GM23338 (cell line): ENCODE data around the gene EPHA8. TPM values are rescaled to one million over a fixed set of nuclear protein-coding genes. Genes with fewer than 3 reads are reported as not detected.

Source experiments
- ATAC-seq: fragments of 200-7000 bp; cut with Tn5 transposase; 3 replicates; pipeline ENCODE4 v1.9.1; 2020
- DNase-seq: peaks from one replicate; pipeline ENCODE4 v3.0.0-alpha.2; 2015; ENCODE audit warnings: low spot score
- H2AFZ ChIP-seq: fragments of 200-600 bp; sonication (generic); 2 replicates; pipeline ENCODE4 v1.8.0; 2016; ENCODE audit warnings: antibody characterized with exemption, mild to moderate bottlenecking, moderate library complexity
- H3F3A ChIP-seq: fragments of 200-600 bp; sonication (generic); replicated peaks from 2 replicates; pipeline ENCODE4 v1.8.0; 2017; ENCODE audit warnings: antibody characterized with exemption, mixed run types, low read depth
- H3K27ac ChIP-seq: fragments of 200-600 bp; sonication (generic); 2 replicates; pipeline ENCODE4 v1.6.1; 2016; ENCODE audit warnings: low read depth
- H3K27me3 ChIP-seq: fragments of 200-600 bp; sonication (generic); 2 replicates; pipeline ENCODE4 v1.8.0; 2016; ENCODE audit warnings: mild to moderate bottlenecking, mixed run types, moderate library complexity; ENCODE audit not compliant: insufficient read depth
- H3K36me3 ChIP-seq: fragments of 200-600 bp; sonication (generic); 2 replicates; pipeline ENCODE4 v1.8.0; 2016; ENCODE audit warnings: mild to moderate bottlenecking; ENCODE audit not compliant: insufficient read depth
- H3K4me1 ChIP-seq: fragments of 200-600 bp; sonication (generic); 2 replicates; pipeline ENCODE4 v1.8.0; 2016; ENCODE audit warnings: mild to moderate bottlenecking, moderate library complexity; ENCODE audit not compliant: insufficient read depth
- H3K4me2 ChIP-seq: fragments of 200-600 bp; sonication (generic); 2 replicates; pipeline ENCODE4 v1.7.1; 2017; ENCODE audit warnings: mixed run types
- H3K4me3 ChIP-seq: fragments of 200-600 bp; sonication (generic); 2 replicates; pipeline ENCODE4 v1.6.1; 2016; ENCODE audit warnings: mixed run types
- H3K79me2 ChIP-seq: fragments of 200-600 bp; sonication (generic); replicated peaks from 2 replicates; pipeline ENCODE4 v1.8.0; 2017; ENCODE audit warnings: mild to moderate bottlenecking; ENCODE audit not compliant: insufficient read depth
- H3K9me2 ChIP-seq: fragments of 200-600 bp; sonication (generic); 2 replicates; pipeline ENCODE4 v1.8.0; 2017; ENCODE audit not compliant: insufficient read depth
- H4K20me1 ChIP-seq: fragments of 200-600 bp; sonication (generic); replicated peaks from 2 replicates; pipeline ENCODE4 v1.8.0; 2017; ENCODE audit warnings: mild to moderate bottlenecking; ENCODE audit not compliant: insufficient read depth
- H3K27ac Mint-ChIP-seq: 2 replicates; pipeline ENCODE4 v1.8.0; 2020; ENCODE audit warnings: inconsistent platforms, mild to moderate bottlenecking, moderate library complexity, mixed read lengths
- H3K27me3 Mint-ChIP-seq: 3 replicates; pipeline ENCODE4 v1.8.0; 2022; ENCODE audit warnings: low read depth, mild to moderate bottlenecking, moderate library complexity, mixed read lengths, inconsistent platforms; ENCODE audit not compliant: insufficient read depth, poor library complexity
- H3K36me3 Mint-ChIP-seq: 3 replicates; pipeline ENCODE4 v1.8.0; 2021; ENCODE audit warnings: low read depth, mild to moderate bottlenecking, inconsistent platforms, moderate library complexity, mixed read lengths
- H3K4me1 Mint-ChIP-seq: 3 replicates; pipeline ENCODE4 v1.8.0; 2020; ENCODE audit warnings: mild to moderate bottlenecking, inconsistent platforms, mixed read lengths
- H3K4me3 Mint-ChIP-seq: 3 replicates; pipeline ENCODE4 v1.8.0; 2021; ENCODE audit warnings: moderate library complexity, mild to moderate bottlenecking, inconsistent platforms, mixed read lengths
- H3K9me3 Mint-ChIP-seq: 3 replicates; pipeline ENCODE4 v1.8.0; 2020; ENCODE audit warnings: moderate library complexity, mild to moderate bottlenecking, inconsistent platforms, mixed read lengths
- POLR2AphosphoS5 ChIP-seq: IDR thresholded peaks from 2 replicates; pipeline ENCODE4 v1.6.1; 2016; ENCODE audit warnings: antibody characterized with exemption, low read depth
- ZNF114 ChIP-seq: fragments of 250-450 bp; sonication (Bioruptor Pico); IDR thresholded peaks from 2 replicates; pipeline ENCODE4 v1.5.0; 2020; ENCODE audit warnings: mild to moderate bottlenecking, moderate library complexity
- ZNF331 ChIP-seq: fragments of 250-450 bp; sonication (Bioruptor Pico); IDR thresholded peaks from 2 replicates; pipeline ENCODE4 v1.5.0; 2020; ENCODE audit warnings: low read depth, mild to moderate bottlenecking, moderate library complexity
- polyA plus RNA-seq: library from polyadenylated mRNA; unstranded; fragments of >200 nt; fragmentation: Nextera tagmentation; extraction: Ambion mirVana; gene quantifications from 2 replicates; pipeline ENCODE4 v1.2.1, GENCODE V29; 2016
- total RNA-seq: library from RNA; depleted of rRNA; stranded (reverse); fragments of >200 nt; shearing (Covaris generic); gene quantifications from 2 replicates; pipeline ENCODE4 v1.2.3, GENCODE V29; 2014
- TF ChIP-seq, protein P1 (sequence below): fragments of 250-450 bp; sonication (Bioruptor Pico); IDR thresholded peaks from 2 replicates; pipeline ENCODE4 v1.5.0; 2020; ENCODE audit warnings: mild to moderate bottlenecking, moderate library complexity
- TF ChIP-seq, protein P2 (sequence below), 2 experiments: fragments of 200-600 bp in 1 of 2; sonication (generic) in 1 of 2; conservative IDR thresholded peaks; 2 replicates each; pipeline versions ENCODE4 v1.5.1 to v1.6.1; 2016 to 2017; ENCODE audit warnings: antibody characterized with exemption in 2 of 2, low read depth in 2 of 2, mild to moderate bottlenecking in 2 of 2, moderate library complexity in 1 of 2

EPHA8 gene
- total and polyA plus RNA-seq, 2 experiments from 2014 or later: 2.3 to 5.0 TPM

DNA sequence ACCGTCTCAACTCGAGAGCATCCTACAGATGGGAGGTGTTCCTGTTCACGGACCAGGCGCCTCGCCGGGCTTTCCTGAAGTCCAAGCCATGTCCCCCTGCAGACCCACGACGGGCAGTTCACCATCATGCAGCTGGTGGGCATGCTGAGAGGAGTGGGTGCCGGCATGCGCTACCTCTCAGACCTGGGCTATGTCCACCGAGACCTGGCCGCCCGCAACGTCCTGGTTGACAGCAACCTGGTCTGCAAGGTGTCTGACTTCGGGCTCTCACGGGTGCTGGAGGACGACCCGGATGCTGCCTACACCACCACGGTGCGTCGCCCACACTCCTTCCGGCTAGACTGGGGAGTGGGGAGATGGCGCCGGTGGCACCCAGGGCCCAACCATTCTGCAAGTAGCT, 35.4 kb downstream of the EPHA8 start:
- H3K9me2 ChIP-seq: no peaks in the 10 kb centered on the region
- no peaks in the 10 kb centered on the region for H4K20me1 ChIP-seq
- H3K4me3 Mint-ChIP-seq: no peak overlapping the region
- no peak overlapping the region for H3K27ac ChIP-seq
- H3K36me3 Mint-ChIP-seq: no peaks in the 10 kb centered on the region
- no peaks in the 10 kb centered on the region for H3K79me2 ChIP-seq
- ATAC-seq: no peak
- no peaks in the 10 kb centered on the region for H3K36me3 ChIP-seq
- no peak for TF ChIP-seq ZNF331 (CRISPR knock-in tag)
- TF ChIP-seq POLR2AphosphoS5: no peak
- no peak for TF ChIP-seq ZNF114
- TF ChIP-seq, protein P1, sequence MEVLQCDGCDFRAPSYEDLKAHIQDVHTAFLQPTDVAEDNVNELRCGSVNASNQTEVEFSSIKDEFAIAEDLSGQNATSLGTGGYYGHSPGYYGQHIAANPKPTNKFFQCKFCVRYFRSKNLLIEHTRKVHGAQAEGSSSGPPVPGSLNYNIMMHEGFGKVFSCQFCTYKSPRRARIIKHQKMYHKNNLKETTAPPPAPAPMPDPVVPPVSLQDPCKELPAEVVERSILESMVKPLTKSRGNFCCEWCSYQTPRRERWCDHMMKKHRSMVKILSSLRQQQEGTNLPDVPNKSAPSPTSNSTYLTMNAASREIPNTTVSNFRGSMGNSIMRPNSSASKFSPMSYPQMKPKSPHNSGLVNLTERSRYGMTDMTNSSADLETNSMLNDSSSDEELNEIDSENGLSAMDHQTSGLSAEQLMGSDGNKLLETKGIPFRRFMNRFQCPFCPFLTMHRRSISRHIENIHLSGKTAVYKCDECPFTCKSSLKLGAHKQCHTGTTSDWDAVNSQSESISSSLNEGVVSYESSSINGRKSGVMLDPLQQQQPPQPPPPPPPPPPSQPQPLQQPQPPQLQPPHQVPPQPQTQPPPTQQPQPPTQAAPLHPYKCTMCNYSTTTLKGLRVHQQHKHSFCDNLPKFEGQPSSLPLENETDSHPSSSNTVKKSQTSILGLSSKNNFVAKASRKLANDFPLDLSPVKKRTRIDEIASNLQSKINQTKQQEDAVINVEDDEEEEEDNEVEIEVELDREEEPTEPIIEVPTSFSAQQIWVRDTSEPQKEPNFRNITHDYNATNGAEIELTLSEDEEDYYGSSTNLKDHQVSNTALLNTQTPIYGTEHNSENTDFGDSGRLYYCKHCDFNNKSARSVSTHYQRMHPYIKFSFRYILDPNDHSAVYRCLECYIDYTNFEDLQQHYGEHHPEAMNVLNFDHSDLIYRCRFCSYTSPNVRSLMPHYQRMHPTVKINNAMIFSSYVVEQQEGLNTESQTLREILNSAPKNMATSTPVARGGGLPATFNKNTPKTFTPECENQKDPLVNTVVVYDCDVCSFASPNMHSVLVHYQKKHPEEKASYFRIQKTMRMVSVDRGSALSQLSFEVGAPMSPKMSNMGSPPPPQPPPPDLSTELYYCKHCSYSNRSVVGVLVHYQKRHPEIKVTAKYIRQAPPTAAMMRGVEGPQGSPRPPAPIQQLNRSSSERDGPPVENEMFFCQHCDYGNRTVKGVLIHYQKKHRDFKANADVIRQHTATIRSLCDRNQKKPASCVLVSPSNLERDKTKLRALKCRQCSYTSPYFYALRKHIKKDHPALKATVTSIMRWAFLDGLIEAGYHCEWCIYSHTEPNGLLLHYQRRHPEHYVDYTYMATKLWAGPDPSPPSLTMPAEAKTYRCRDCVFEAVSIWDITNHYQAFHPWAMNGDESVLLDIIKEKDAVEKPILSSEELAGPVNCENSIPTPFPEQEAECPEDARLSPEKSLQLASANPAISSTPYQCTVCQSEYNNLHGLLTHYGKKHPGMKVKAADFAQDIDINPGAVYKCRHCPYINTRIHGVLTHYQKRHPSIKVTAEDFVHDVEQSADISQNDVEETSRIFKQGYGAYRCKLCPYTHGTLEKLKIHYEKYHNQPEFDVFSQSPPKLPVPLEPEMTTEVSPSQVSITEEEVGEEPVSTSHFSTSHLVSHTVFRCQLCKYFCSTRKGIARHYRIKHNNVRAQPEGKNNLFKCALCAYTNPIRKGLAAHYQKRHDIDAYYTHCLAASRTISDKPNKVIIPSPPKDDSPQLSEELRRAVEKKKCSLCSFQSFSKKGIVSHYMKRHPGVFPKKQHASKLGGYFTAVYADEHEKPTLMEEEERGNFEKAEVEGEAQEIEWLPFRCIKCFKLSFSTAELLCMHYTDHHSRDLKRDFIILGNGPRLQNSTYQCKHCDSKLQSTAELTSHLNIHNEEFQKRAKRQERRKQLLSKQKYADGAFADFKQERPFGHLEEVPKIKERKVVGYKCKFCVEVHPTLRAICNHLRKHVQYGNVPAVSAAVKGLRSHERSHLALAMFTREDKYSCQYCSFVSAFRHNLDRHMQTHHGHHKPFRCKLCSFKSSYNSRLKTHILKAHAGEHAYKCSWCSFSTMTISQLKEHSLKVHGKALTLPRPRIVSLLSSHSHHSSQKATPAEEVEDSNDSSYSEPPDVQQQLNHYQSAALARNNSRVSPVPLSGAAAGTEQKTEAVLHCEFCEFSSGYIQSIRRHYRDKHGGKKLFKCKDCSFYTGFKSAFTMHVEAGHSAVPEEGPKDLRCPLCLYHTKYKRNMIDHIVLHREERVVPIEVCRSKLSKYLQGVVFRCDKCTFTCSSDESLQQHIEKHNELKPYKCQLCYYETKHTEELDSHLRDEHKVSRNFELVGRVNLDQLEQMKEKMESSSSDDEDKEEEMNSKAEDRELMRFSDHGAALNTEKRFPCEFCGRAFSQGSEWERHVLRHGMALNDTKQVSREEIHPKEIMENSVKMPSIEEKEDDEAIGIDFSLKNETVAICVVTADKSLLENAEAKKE: no peak
- TF ChIP-seq, protein P2, sequence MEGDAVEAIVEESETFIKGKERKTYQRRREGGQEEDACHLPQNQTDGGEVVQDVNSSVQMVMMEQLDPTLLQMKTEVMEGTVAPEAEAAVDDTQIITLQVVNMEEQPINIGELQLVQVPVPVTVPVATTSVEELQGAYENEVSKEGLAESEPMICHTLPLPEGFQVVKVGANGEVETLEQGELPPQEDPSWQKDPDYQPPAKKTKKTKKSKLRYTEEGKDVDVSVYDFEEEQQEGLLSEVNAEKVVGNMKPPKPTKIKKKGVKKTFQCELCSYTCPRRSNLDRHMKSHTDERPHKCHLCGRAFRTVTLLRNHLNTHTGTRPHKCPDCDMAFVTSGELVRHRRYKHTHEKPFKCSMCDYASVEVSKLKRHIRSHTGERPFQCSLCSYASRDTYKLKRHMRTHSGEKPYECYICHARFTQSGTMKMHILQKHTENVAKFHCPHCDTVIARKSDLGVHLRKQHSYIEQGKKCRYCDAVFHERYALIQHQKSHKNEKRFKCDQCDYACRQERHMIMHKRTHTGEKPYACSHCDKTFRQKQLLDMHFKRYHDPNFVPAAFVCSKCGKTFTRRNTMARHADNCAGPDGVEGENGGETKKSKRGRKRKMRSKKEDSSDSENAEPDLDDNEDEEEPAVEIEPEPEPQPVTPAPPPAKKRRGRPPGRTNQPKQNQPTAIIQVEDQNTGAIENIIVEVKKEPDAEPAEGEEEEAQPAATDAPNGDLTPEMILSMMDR (conservative IDR thresholded peaks at IDR 0.05; ENCODE audit: low read depth in 2 of 2): no peak
- H3K9me3 Mint-ChIP-seq: no peaks in the 10 kb centered on the region; the same call in 2 of the 3 replicates
- H3K27ac Mint-ChIP-seq: no peak overlapping the region
- peaks cover 7% of the 10 kb centered on the region for H3K27me3 Mint-ChIP-seq
- no peaks in the 10 kb centered on the region for H3K4me1 ChIP-seq
- H3K4me2 ChIP-seq: no peak overlapping the region
- no peak overlapping the region for H3K4me3 ChIP-seq
- no peaks in the 10 kb centered on the region for H3K27me3 ChIP-seq
- H3K4me1 Mint-ChIP-seq: peaks cover 2% of the 10 kb centered on the region; the same call in 2 of the 3 replicates
- H3F3A ChIP-seq: no peaks in the 10 kb centered on the region
- DNase-seq: no peak
- H2AFZ ChIP-seq: no peak overlapping the region
